Caco-2 (cell line): ENCODE data around the gene OR51F2. TPM values are rescaled to one million over a fixed set of nuclear protein-coding genes. Genes with fewer than 3 reads are reported as not detected.

Source experiments
- BruUV-seq: library from RNA; stranded (reverse); fragments of 400-500 nt; replicated peaks from 2 replicates; lab custom pipeline; 2021; lab: Mats Ljungman, UMichigan
- CTCF ChIA-PET: fragments of 300-600 bp; sonication (Branson Sonifier 250); formaldehyde crosslinking; loops from one replicate; lab custom pipeline; 2022; ENCODE audit warnings: antibody characterized with exemption; lab: Charles Lee
- POLR2A ChIA-PET: fragments of 300-600 bp; sonication (Branson Sonifier 250); formaldehyde crosslinking; loops from one replicate; lab custom pipeline; 2022; ENCODE audit warnings: antibody characterized with exemption; lab: Charles Lee
- DNase-seq, 2 experiments: peaks; one replicate each; pipeline versions ENCODE4 v3.0.0 to v3.0.0-alpha.2; 2020 to 2022
- H3K27me3 ChIP-seq: replicated peaks from 2 replicates; pipeline ENCODE4 v1.6.0; 2011; ENCODE audit warnings: low read length; ENCODE audit not compliant: control insufficient read depth, insufficient read depth
- H3K36me3 ChIP-seq: 2 replicates; pipeline ENCODE4 v1.5.1; 2011; ENCODE audit warnings: low read length; ENCODE audit not compliant: control insufficient read depth, insufficient read depth
- H3K4me1 ChIP-seq: fragments of 250-450 bp; sonication (Bioruptor Pico); 2 replicates; pipeline ENCODE4 v1.5.1; 2020; ENCODE audit warnings: mild to moderate bottlenecking
- H3K4me3 ChIP-seq: 2 replicates; pipeline ENCODE4 v1.5.1; 2011; ENCODE audit warnings: low read depth, mild to moderate bottlenecking, control low read depth, low read length
- H3K9me3 ChIP-seq: fragments of 250-450 bp; sonication (Bioruptor Pico); 2 replicates; pipeline ENCODE4 v1.5.1; 2020; ENCODE audit warnings: mild to moderate bottlenecking, moderate library complexity
- H3K27ac Mint-ChIP-seq: one replicate; pipeline ENCODE4 v1.8.0; 2022; ENCODE audit warnings: mixed read lengths; ENCODE audit not compliant: unreplicated experiment
- H3K27me3 Mint-ChIP-seq: one replicate; pipeline ENCODE4 v1.8.0; 2022; ENCODE audit warnings: mixed read lengths; ENCODE audit not compliant: insufficient read depth, unreplicated experiment
- H3K36me3 Mint-ChIP-seq: one replicate; pipeline ENCODE4 v1.8.0; 2022; ENCODE audit warnings: mild to moderate bottlenecking, mixed read lengths; ENCODE audit not compliant: insufficient read depth, unreplicated experiment
- H3K4me1 Mint-ChIP-seq: one replicate; pipeline ENCODE4 v1.8.0; 2022; ENCODE audit warnings: low read depth, mixed read lengths; ENCODE audit not compliant: unreplicated experiment
- H3K4me3 Mint-ChIP-seq: one replicate; pipeline ENCODE4 v1.8.0; 2022; ENCODE audit warnings: mild to moderate bottlenecking, moderate library complexity, mixed read lengths; ENCODE audit not compliant: unreplicated experiment
- H3K9me3 Mint-ChIP-seq: one replicate; pipeline ENCODE4 v1.8.0; 2022; ENCODE audit warnings: mixed read lengths; ENCODE audit not compliant: unreplicated experiment
- CTCF ChIP-seq, 2 experiments: fragments of 200-600 bp in 1 of 2; IDR thresholded peaks; 1 replicate in 1 of 2; 2 replicates in 1 of 2; pipeline versions ENCODE4 v1.5.1 to v1.8.0; 2011 to 2022; ENCODE audit warnings: antibody characterized with exemption in 1 of 2, control low read depth in 1 of 2, inconsistent platforms in 1 of 2, low read depth in 1 of 2, low read length in 1 of 2, mild to moderate bottlenecking in 1 of 2, moderate library complexity in 1 of 2; ENCODE audit not compliant: insufficient read depth in 1 of 2, severe bottlenecking in 1 of 2, unreplicated experiment in 1 of 2
- intact Hi-C: fragments of 100-400 bp; cut with micrococcal nuclease; formaldehyde crosslinking; loops from one replicate; pipeline ENCODE4 v1.10.0; 2022; ENCODE audit not compliant: unreplicated experiment
- total RNA-seq: library from RNA; stranded (reverse); gene quantifications from 2 replicates; pipeline ENCODE4 v1.2.3, GENCODE V29; 2022

The OR51F2 gene
- total RNA-seq, 1 experiment from 2014 or later = not detected

- Mint-ChIP-seq H3K9me3 (no peaks in the 10 kb centered on the region), H3K27me3 (peaks cover 3% of the 10 kb centered on the region), H3K27ac (no peak overlapping the region), H3K36me3 (no peaks in the 10 kb centered on the region), H3K4me3 (no peak overlapping the region), H3K4me1 (no peaks in the 10 kb centered on the region)
- BruUV-seq = no TSS peak
- POLR2A ChIA-PET = no interaction called here
- Histone ChIP-seq H3K9me3 (no peaks in the 10 kb centered on the region), H3K4me1 (no peaks in the 10 kb centered on the region), H3K4me3 (no peak overlapping the region), H3K27me3 (no peaks in the 10 kb centered on the region), H3K36me3 (no peaks in the 10 kb centered on the region)
- no peak for DNase-seq
- intact Hi-C loops = no loop called here
- CTCF ChIA-PET = no interaction called here
- no peak for TF ChIP-seq CTCF (IDR thresholded peaks at IDR 0.05; ENCODE audit: insufficient read depth in 1 of 2, low read depth in 1 of 2, low read length in 1 of 2, severe bottlenecking in 1 of 2, unreplicated experiment in 1 of 2)
These were observed 12.6 kb upstream of the OR51F2 start for GRCh38 chr11:4808476-4808875.

GRCh38 chr11:4809246-4809645 lies 11.9 kb upstream of the OR51F2 start:
- no peak overlapping the region for H3K4me3 Mint-ChIP-seq
- peaks cover 2% of the 10 kb centered on the region for H3K27me3 Mint-ChIP-seq
- Histone ChIP-seq H3K4me1 (no peaks in the 10 kb centered on the region), H3K36me3 (no peaks in the 10 kb centered on the region), H3K27me3 (no peaks in the 10 kb centered on the region), H3K9me3 (no peaks in the 10 kb centered on the region), H3K4me3 (no peak overlapping the region)
- H3K9me3 Mint-ChIP-seq = no peaks in the 10 kb centered on the region
- BruUV-seq = no TSS peak
- H3K36me3 Mint-ChIP-seq = no peaks in the 10 kb centered on the region
- intact Hi-C loops = no loop called here
- no peaks in the 10 kb centered on the region for H3K4me1 Mint-ChIP-seq
- no peak for TF ChIP-seq CTCF (IDR thresholded peaks at IDR 0.05; ENCODE audit: insufficient read depth in 1 of 2, low read depth in 1 of 2, low read length in 1 of 2, severe bottlenecking in 1 of 2, unreplicated experiment in 1 of 2)
- DNase-seq = no peak
- ChIA-PET CTCF (no interaction called here), POLR2A (no interaction called here)
- H3K27ac Mint-ChIP-seq = no peak overlapping the region

- peaks cover 6% of the 10 kb centered on the region for H3K27me3 Mint-ChIP-seq
- intact Hi-C loops = no loop called here
- TF ChIP-seq CTCF (IDR thresholded peaks at IDR 0.05; ENCODE audit: insufficient read depth in 1 of 2, low read depth in 1 of 2, low read length in 1 of 2, severe bottlenecking in 1 of 2, unreplicated experiment in 1 of 2) = no peak
- no peaks in the 10 kb centered on the region for H3K36me3 Mint-ChIP-seq
- no peaks in the 10 kb centered on the region for H3K36me3 ChIP-seq
- ChIA-PET CTCF (interaction anchor here (0.6 to 2.3 kb wide), 2 partner anchors 180 to 188 kb away, joined by 3 to 19 read pairs; partner anchors contain the start of gene OR51D1), POLR2A (no interaction called here)
- BruUV-seq = no TSS peak
- no peak overlapping the region for H3K4me3 ChIP-seq
- H3K9me3 Mint-ChIP-seq = no peaks in the 10 kb centered on the region
- no peaks in the 10 kb centered on the region for H3K9me3 ChIP-seq
- no peak for DNase-seq
- no peak overlapping the region for H3K4me3 Mint-ChIP-seq
- H3K4me1 Mint-ChIP-seq = no peaks in the 10 kb centered on the region
- no peaks in the 10 kb centered on the region; the same call in 1 of the 2 replicates for H3K27me3 ChIP-seq
- H3K4me1 ChIP-seq = no peaks in the 10 kb centered on the region
- no peak overlapping the region for H3K27ac Mint-ChIP-seq
These were observed 4.0 kb downstream of the OR51F2 start for GRCh38 chr11:4825132-4825531.
